ENCODE results near the gene COQ8B. TPM values are rescaled to one million over a fixed set of nuclear protein-coding genes. Genes with fewer than 3 reads are reported as not detected.

COQ8B gene
- total and polyA plus RNA-seq, 2 of the 4 experiments (the other 2 are of a cell fraction) = 14.9 to 23.2 TPM

DNA sequence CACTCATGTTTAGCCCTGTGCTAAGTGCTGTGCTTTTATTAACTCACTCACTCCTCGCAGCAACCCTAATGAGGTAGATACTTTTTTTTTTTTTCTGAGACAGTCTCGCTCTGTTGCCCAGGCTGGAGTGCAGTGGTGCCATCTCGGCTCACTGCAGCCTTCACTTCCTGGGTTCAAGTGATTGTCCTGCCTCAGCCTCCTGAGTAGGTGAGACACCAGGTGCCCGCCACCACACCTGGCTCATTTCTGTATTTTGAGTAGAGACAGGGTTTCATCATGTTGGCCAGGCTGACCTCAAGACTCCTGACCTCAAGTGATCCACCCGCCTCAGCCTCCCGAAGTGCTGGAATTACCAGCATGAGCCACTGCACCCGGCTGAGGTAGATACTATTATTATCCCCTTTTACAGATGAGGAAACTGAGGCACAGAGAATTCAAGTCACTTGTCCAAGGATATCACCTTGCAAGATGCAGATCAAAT, 2.8 kb upstream of the COQ8B start:
- H3K27ac ChIP-seq (ENCODE audit: insufficient read depth, low read length) = peak overlapping the region; percentile 96; the same call in 1 of the 2 replicates
- H3K27me3 ChIP-seq (ENCODE audit: control insufficient read depth, insufficient read depth, low read length) = no peaks in the 10 kb centered on the region
- peaks cover 20% of the 10 kb centered on the region; the same call in 1 of the 2 replicates for H4K20me1 ChIP-seq (ENCODE audit: insufficient read depth, low read length)
- peak overlapping the region; percentile 24; the same call in 1 of the 2 replicates for H3K4ac ChIP-seq (ENCODE audit: low read depth, low read length)
- H4K5ac ChIP-seq (ENCODE audit: low read depth, low read length) = no peak overlapping the region
- H2AK5ac ChIP-seq (ENCODE audit: low read depth, low read length) = peak overlapping the region; percentile 40; the same call in 1 of the 2 replicates
- H3K56ac ChIP-seq (ENCODE audit: extremely low read depth, insufficient read depth, low read length) = 0 out of 2 replicates have a peak overlapping the region, but pooled peaks have one; percentile 7
- H3K14ac ChIP-seq (replicated peaks; ENCODE audit: low read depth, low read length) = no peak overlapping the region; the same call in 1 of the 2 replicates
- H2AK9ac ChIP-seq (replicated peaks; ENCODE audit: low read depth, low read length, poor library complexity) = peak overlapping the region; percentile 10
- POLR2A ChIA-PET (ENCODE audit: unreplicated experiment) = interaction anchor here (0.6 kb wide), 1 partner anchor 36 kb away, joined by 5 read pairs; no protein-coding TSS in a partner anchor
- dilution Hi-C loops (cut with HindIII; ENCODE audit: low sequenced_read_pairs, unreplicated experiment) = no loop called here
- intact Hi-C loops (cut with micrococcal nuclease) = loop anchor here (5.0 kb wide), 1 partner anchor 78 kb away; the partner anchor contains the start of gene EGLN2
- DNase-seq (no peak), ATAC-seq (ENCODE audit: low read depth) (no peak)
- peak overlapping the region; percentile 83 for H2BK5ac ChIP-seq (ENCODE audit: low read depth, low read length, poor library complexity, severe bottlenecking)
- H3K79me1 ChIP-seq (ENCODE audit: low read depth in 1 of 2, low read length in 2 of 2) = peaks cover 18 to 69% of the 10 kb centered on the region in 2 experiments
- no TSS peak for BruUV-seq (replicated peaks)
- WGBS, 2 experiments (ENCODE audit: extremely low coverage in 2 of 2, insufficient read length in 1 of 2) = 100% methylated on average over 1 of the region's 7 CpGs; no CpG with 5 or more reads in 1 of the 2 experiments
- H3K4me3 ChIP-seq (ENCODE audit: insufficient read depth, low read depth, low read length) = peak overlapping the region; percentile 86
- H2AFZ ChIP-seq (replicated peaks; ENCODE audit: low read length, poor library complexity) = no peak overlapping the region
- CTCF ChIA-PET = no interaction called here
- peak overlapping the region; percentile 91 for H3K4me2 ChIP-seq (ENCODE audit: low read depth, low read length)
- no peak overlapping the region for H3K18ac ChIP-seq (ENCODE audit: low read depth, low read length)
- H2BK20ac ChIP-seq (ENCODE audit: low read depth, low read length) = no peak overlapping the region
- H3K23ac ChIP-seq (ENCODE audit: low read depth, low read length) = peak overlapping the region; percentile 22; the same call in 1 of the 2 replicates
- no peak overlapping the region for H2BK15ac ChIP-seq (ENCODE audit: low read depth, low read length)
- H3K9me3 ChIP-seq (ENCODE audit: control insufficient read depth, insufficient read depth, low read length) = no peaks in the 10 kb centered on the region
- H4K91ac ChIP-seq (ENCODE audit: insufficient read depth, low read depth, low read length) = no peak overlapping the region
- peaks cover 14% of the 10 kb centered on the region; the same call in 1 of the 2 replicates for H3K9me1 ChIP-seq (ENCODE audit: insufficient read depth, low read length)
- H2BK120ac ChIP-seq (ENCODE audit: low read depth, low read length) = no peak overlapping the region
- H3K4me1 ChIP-seq (ENCODE audit: control insufficient read depth, insufficient read depth, low read length) = peaks cover 9% of the 10 kb centered on the region
- H3K36me3 ChIP-seq (ENCODE audit: control insufficient read depth, insufficient read depth, low read length) = peaks cover 16% of the 10 kb centered on the region; the same call in 1 of the 2 replicates
- H3K9ac ChIP-seq (ENCODE audit: low read depth, low read length) = peak overlapping the region; percentile 97; the same call in 1 of the 2 replicates
- H4K8ac ChIP-seq (ENCODE audit: low read depth in 2 of 2, low read length in 2 of 2) = peak overlapping the region in 1 of 2 experiments; percentile 13; a peak in 1 of 4 replicates
- in situ Hi-C loops (cut with MboI; ENCODE audit: low sequenced_read_pairs) = no loop called here
- TF ChIP-seq NFE2L2 (IDR thresholded peaks at IDR 0.05; ENCODE audit: low read depth, low read length) = no peak
- TF ChIP-seq, protein P1, sequence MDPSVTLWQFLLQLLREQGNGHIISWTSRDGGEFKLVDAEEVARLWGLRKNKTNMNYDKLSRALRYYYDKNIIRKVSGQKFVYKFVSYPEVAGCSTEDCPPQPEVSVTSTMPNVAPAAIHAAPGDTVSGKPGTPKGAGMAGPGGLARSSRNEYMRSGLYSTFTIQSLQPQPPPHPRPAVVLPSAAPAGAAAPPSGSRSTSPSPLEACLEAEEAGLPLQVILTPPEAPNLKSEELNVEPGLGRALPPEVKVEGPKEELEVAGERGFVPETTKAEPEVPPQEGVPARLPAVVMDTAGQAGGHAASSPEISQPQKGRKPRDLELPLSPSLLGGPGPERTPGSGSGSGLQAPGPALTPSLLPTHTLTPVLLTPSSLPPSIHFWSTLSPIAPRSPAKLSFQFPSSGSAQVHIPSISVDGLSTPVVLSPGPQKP (IDR thresholded peaks at IDR 0.05; ENCODE audit: borderline replicate concordance, low read depth, low read length) = no peak
- TF ChIP-seq, protein P2, sequence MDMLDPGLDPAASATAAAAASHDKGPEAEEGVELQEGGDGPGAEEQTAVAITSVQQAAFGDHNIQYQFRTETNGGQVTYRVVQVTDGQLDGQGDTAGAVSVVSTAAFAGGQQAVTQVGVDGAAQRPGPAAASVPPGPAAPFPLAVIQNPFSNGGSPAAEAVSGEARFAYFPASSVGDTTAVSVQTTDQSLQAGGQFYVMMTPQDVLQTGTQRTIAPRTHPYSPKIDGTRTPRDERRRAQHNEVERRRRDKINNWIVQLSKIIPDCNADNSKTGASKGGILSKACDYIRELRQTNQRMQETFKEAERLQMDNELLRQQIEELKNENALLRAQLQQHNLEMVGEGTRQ (IDR thresholded peaks at IDR 0.05; ENCODE audit: low read depth, low read length) = no peak
- TF ChIP-seq CEBPB (IDR thresholded peaks at IDR 0.05; ENCODE audit: low read depth, low read length) = no peak
- TF ChIP-seq SMC3 (IDR thresholded peaks at IDR 0.05; ENCODE audit: low read depth, low read length) = no peak
- no peak for TF ChIP-seq POLR2A (IDR thresholded peaks at IDR 0.05; ENCODE audit: low read depth, low read length)
- no peak for TF ChIP-seq RCOR1 (IDR thresholded peaks at IDR 0.05; ENCODE audit: insufficient replicate concordance, low read length)
- no peak for TF ChIP-seq RAD21 (IDR thresholded peaks at IDR 0.05; ENCODE audit: low read length)
- TF ChIP-seq FOS (IDR thresholded peaks at IDR 0.05; ENCODE audit: low read depth, low read length) = no peak
- TF ChIP-seq BHLHE40 (IDR thresholded peaks at IDR 0.05; ENCODE audit: low read depth, low read length) = no peak
- TF ChIP-seq, protein P3, sequence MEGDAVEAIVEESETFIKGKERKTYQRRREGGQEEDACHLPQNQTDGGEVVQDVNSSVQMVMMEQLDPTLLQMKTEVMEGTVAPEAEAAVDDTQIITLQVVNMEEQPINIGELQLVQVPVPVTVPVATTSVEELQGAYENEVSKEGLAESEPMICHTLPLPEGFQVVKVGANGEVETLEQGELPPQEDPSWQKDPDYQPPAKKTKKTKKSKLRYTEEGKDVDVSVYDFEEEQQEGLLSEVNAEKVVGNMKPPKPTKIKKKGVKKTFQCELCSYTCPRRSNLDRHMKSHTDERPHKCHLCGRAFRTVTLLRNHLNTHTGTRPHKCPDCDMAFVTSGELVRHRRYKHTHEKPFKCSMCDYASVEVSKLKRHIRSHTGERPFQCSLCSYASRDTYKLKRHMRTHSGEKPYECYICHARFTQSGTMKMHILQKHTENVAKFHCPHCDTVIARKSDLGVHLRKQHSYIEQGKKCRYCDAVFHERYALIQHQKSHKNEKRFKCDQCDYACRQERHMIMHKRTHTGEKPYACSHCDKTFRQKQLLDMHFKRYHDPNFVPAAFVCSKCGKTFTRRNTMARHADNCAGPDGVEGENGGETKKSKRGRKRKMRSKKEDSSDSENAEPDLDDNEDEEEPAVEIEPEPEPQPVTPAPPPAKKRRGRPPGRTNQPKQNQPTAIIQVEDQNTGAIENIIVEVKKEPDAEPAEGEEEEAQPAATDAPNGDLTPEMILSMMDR (conservative IDR thresholded peaks at IDR 0.05; ENCODE audit: low read depth, low read length) = no peak
- no peak for TF ChIP-seq MAZ (IDR thresholded peaks at IDR 0.05; ENCODE audit: borderline replicate concordance, low read depth, low read length)
- TF ChIP-seq CHD1 (IDR thresholded peaks at IDR 0.05; ENCODE audit: low read depth, low read length) = no peak
- no peak for TF ChIP-seq RFX5 (IDR thresholded peaks at IDR 0.05; ENCODE audit: low read depth, low read length)
- TF ChIP-seq MXI1 (IDR thresholded peaks at IDR 0.05; ENCODE audit: borderline replicate concordance, low read depth, low read length) = no peak

All from IMR-90 (cell line).